Endothelial cell (in vitro differentiated cells): ENCODE results near the gene MAP2K5. TPM values are rescaled to one million over a fixed set of nuclear protein-coding genes. Genes with fewer than 3 reads are reported as not detected.

ENCODE experiments used
- DNase-seq: peaks from one replicate; pipeline ENCODE4 v3.0.0; 2021; ENCODE audit warnings: low spot score
- H3K27ac Mint-ChIP-seq: one replicate; pipeline ENCODE4 v1.8.0; 2021; ENCODE audit warnings: mixed read lengths, inconsistent platforms; ENCODE audit not compliant: unreplicated experiment
- H3K27me3 Mint-ChIP-seq: one replicate; pipeline ENCODE4 v1.8.0; 2021; ENCODE audit warnings: mild to moderate bottlenecking, moderate library complexity, mixed read lengths, inconsistent platforms; ENCODE audit not compliant: unreplicated experiment
- H3K36me3 Mint-ChIP-seq: one replicate; pipeline ENCODE4 v1.8.0; 2021; ENCODE audit warnings: mild to moderate bottlenecking, low read depth, mixed read lengths, inconsistent platforms; ENCODE audit not compliant: unreplicated experiment
- H3K4me1 Mint-ChIP-seq: one replicate; pipeline ENCODE4 v1.8.0; 2021; ENCODE audit warnings: mild to moderate bottlenecking, mixed read lengths, inconsistent platforms; ENCODE audit not compliant: unreplicated experiment
- H3K4me3 Mint-ChIP-seq: one replicate; pipeline ENCODE4 v1.8.0; 2021; ENCODE audit warnings: mild to moderate bottlenecking, mixed read lengths, inconsistent platforms; ENCODE audit not compliant: unreplicated experiment
- H3K9me3 Mint-ChIP-seq: one replicate; pipeline ENCODE4 v1.8.0; 2021; ENCODE audit warnings: mixed read lengths, inconsistent platforms; ENCODE audit not compliant: unreplicated experiment
- total RNA-seq: library from RNA; stranded (reverse); fragmentation: NEBNext Ultra II Directional; extraction: Animal tissue kit (Norgen Biotek cat#: 25700); gene quantifications from one replicate; pipeline ENCODE4 v1.2.1, GENCODE V29; 2021; ENCODE audit not compliant: unreplicated experiment
- TF ChIP-seq, protein P1 (sequence below): fragments of 200-600 bp; sonication (generic); IDR thresholded peaks from one replicate; pipeline ENCODE4 v1.5.0; 2021; ENCODE audit warnings: antibody characterized with exemption; ENCODE audit not compliant: unreplicated experiment

MAP2K5 gene
- total RNA-seq, 1 donor from 2014 or later = 22.2 TPM

DNA sequence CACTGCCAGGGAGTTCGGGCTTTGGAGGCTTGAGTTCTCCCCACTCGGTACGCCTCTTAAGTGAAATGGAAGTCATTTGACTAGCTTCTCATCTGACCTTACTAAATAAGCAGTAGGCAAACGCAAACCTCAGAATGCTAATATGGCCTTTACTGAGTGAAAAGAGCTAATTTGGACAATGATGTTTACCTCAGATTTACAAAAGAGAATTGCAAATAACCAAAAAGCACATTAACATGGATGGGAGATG lies 298.9 kb downstream of the MAP2K5 start:
- Mint-ChIP-seq H3K27ac (no peak overlapping the region), H3K4me1 (peaks cover 30% of the 10 kb centered on the region), H3K36me3 (no peaks in the 10 kb centered on the region), H3K9me3 (no peaks in the 10 kb centered on the region), H3K27me3 (peaks cover 13% of the 10 kb centered on the region), H3K4me3 (no peak overlapping the region)
- DNase-seq = no peak
- TF ChIP-seq, protein P1, sequence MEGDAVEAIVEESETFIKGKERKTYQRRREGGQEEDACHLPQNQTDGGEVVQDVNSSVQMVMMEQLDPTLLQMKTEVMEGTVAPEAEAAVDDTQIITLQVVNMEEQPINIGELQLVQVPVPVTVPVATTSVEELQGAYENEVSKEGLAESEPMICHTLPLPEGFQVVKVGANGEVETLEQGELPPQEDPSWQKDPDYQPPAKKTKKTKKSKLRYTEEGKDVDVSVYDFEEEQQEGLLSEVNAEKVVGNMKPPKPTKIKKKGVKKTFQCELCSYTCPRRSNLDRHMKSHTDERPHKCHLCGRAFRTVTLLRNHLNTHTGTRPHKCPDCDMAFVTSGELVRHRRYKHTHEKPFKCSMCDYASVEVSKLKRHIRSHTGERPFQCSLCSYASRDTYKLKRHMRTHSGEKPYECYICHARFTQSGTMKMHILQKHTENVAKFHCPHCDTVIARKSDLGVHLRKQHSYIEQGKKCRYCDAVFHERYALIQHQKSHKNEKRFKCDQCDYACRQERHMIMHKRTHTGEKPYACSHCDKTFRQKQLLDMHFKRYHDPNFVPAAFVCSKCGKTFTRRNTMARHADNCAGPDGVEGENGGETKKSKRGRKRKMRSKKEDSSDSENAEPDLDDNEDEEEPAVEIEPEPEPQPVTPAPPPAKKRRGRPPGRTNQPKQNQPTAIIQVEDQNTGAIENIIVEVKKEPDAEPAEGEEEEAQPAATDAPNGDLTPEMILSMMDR = no peak

DNA sequence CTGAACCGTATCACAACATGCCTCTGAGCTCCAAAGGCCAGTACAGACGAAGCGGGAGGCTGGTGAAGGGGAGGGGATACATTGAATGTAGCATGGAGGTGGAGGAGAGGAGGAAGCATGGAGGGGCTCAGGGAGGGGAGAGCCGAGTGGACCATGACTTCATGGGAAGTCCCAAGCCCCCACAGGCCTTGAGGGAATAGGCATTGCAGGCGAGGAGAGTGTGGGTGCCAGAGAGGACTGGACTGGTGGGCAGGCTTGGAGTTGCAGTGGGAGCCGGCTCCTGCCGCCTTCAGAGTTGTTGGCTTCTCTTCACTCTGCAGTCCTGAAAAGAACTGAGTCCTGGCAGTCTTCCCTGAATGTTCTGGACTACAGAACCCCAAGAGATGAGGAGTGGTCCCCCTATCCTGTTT lies 300.6 kb downstream of the MAP2K5 start:
- DNase-seq = no peak
- no peak overlapping the region for H3K4me3 Mint-ChIP-seq

DNA sequence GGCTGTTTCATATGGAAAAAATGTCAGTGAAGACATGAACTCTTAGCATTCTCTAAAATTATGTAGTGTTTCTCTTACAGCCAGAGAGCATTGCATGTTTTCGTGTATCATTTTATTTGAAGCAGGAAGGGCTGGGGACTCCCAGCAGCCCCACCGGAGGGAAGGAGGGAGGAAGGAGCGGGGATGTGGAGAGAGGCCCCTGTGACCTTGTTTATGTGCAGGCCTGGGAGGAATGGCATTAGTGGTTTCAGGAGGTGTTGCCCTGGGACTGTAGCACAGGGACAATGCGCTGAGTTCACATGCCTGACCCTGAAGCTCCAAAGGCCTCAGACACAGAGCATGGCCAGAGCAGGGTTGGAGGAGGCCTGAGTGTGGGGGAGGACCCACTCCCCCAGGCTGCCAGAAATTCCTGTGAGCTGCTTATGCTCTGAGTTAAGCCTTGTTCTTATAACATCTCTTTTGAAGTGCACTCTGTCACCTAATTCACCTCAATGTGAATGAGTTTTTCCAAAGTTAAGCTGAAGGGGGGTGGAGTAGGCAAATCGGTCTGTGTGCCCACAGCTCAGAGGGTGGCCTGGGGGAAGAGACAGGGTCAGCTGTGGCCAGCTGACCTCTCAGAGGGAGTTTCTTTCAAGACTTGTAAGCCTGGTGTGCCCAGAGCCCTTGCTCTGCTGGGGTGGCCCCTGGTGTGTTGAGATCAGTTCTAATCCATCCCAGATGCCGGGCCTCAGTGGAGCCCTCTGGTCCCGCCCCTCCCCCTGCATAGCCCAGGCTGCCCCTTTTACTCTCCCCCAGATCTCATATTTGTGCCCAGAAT lies 301.3 kb downstream of the MAP2K5 start:
- Mint-ChIP-seq H3K36me3 (no peaks in the 10 kb centered on the region), H3K9me3 (no peaks in the 10 kb centered on the region), H3K27ac (no peak overlapping the region), H3K4me3 (no peak overlapping the region), H3K4me1 (peaks cover 26% of the 10 kb centered on the region), H3K27me3 (peaks cover 12% of the 10 kb centered on the region)
- TF ChIP-seq, protein P1 = no peak
- DNase-seq = no peak

More for the DNA sequence above, 300.6 kb downstream of the MAP2K5 start:
- Mint-ChIP-seq H3K27me3 (peaks cover 13% of the 10 kb centered on the region), H3K27ac (no peak overlapping the region), H3K36me3 (no peaks in the 10 kb centered on the region), H3K9me3 (no peaks in the 10 kb centered on the region), H3K4me1 (peaks cover 30% of the 10 kb centered on the region)
- TF ChIP-seq, protein P1 = no peak

DNA sequence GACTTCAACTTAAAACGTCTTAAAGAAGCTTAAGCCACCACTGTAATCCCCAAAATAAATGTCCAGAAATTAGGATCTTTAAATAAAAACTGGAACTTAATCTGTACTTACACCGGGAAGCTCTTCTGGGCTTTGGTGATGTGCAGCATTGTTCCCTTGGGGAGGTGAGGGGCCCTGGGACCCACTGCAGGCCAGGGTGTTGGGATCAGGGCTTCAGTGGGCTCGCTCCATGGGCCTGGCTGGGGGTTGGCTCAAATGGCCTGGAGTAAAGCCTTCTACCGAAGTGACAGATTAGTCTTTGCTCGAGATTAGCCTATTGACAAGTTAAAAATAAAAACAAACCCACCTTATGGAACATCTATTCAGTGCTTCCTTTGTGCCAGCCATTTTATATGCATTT lies 303.5 kb downstream of the MAP2K5 start:
- Mint-ChIP-seq H3K36me3 (no peaks in the 10 kb centered on the region), H3K27me3 (peaks cover 4% of the 10 kb centered on the region), H3K4me1 (peaks cover 18% of the 10 kb centered on the region), H3K4me3 (no peak overlapping the region), H3K9me3 (no peaks in the 10 kb centered on the region), H3K27ac (no peak overlapping the region)
- TF ChIP-seq, protein P1 = no peak
- no peak for DNase-seq

DNA sequence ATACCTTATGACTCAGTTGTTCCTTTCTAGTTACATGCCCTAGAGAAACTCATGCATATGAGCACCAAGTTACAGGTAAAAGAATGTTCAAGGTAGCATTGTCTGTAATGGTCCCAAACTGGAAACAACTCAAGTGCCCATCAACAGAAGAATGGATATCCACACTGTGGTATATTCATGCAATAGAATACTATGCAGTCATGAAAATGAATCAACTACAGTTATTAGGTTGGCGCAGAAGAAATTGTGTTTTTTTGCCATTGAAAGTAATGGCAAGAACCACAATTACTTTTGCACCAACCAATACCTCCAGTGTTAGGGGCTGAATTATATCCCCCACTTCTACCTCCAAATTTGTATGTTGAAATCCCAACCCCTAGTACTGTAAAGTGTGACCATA lies 307.0 kb downstream of the MAP2K5 start:
- DNase-seq = no peak
- Mint-ChIP-seq H3K9me3 (no peaks in the 10 kb centered on the region), H3K4me1 (peaks cover 3% of the 10 kb centered on the region), H3K36me3 (no peaks in the 10 kb centered on the region), H3K27ac (no peak overlapping the region), H3K27me3 (peaks cover 3% of the 10 kb centered on the region), H3K4me3 (no peak overlapping the region)
- TF ChIP-seq, protein P1 = no peak
